HCT116 (cell line): ENCODE measurements around the gene PANX2. TPM values are rescaled to one million over a fixed set of nuclear protein-coding genes. Genes with fewer than 3 reads are reported as not detected.

ENCODE experiments used
- ATAC-seq: fragments of 200-7000 bp; cut with Tn5 transposase; 2 replicates; pipeline ENCODE4 v1.9.1; 2020; ENCODE audit warnings: mild to moderate bottlenecking, moderate library complexity
- BruUV-seq: library from RNA; stranded (reverse); fragments of 400-500 nt; replicated peaks from 2 replicates; lab custom pipeline; 2021; lab: Mats Ljungman, UMichigan
- CTCF ChIA-PET: fragments of 300-600 bp; sonication (Branson Sonifier 250); formaldehyde crosslinking; loops from one replicate; lab custom pipeline; 2021; ENCODE audit warnings: antibody characterized with exemption; lab: Charles Lee
- POLR2A ChIA-PET: fragments of 300-600, 350-600 bp; sonication (Branson Sonifier 250); formaldehyde crosslinking; loops from one replicate; lab custom pipeline; 2021; ENCODE audit warnings: antibody characterized with exemption; lab: Charles Lee
- RAD21 ChIA-PET, 2 experiments: fragments of 300-600 bp; sonication (Branson Sonifier 250); formaldehyde crosslinking; loops; one replicate each; lab custom pipeline; 2023; ENCODE audit warnings: low total read pairs in 2 of 2; ENCODE audit not compliant: uncharacterized antibody in 2 of 2, unreplicated experiment in 2 of 2, low non-redundant PET in 1 of 2; lab: Charles Lee
- DNase-seq: peaks from one replicate; pipeline ENCODE4 v3.0.0-alpha.2; 2010; ENCODE audit warnings: low read depth, low spot score
- H2AFZ ChIP-seq: fragments of 200-600 bp; shearing (Covaris generic), sonication (generic); 2 replicates; pipeline ENCODE4 v1.6.1; 2017; ENCODE audit warnings: low read depth, mixed run types, mixed read lengths, antibody characterized with exemption, low read length; ENCODE audit not compliant: poor library complexity, severe bottlenecking
- H3K27ac ChIP-seq: 2 replicates; pipeline ENCODE4 v1.5.1; 2012; ENCODE audit warnings: low read depth, low read length
- H3K27me3 ChIP-seq: fragments of 200-600 bp; sonication (generic); 2 replicates; pipeline ENCODE4 v1.6.1; 2016; ENCODE audit warnings: mixed run types, low read length, mixed read lengths; ENCODE audit not compliant: insufficient read depth
- H3K36me3 ChIP-seq, 2 experiments: fragments of 200-500 bp in 1 of 2; fragments of 200-600 bp in 1 of 2; sonication (Bioruptor generic) in 1 of 2; sonication (generic) in 1 of 2; 2 replicates each; pipeline versions ENCODE4 v1.5.1 to v1.6.1; 2014 to 2016; ENCODE audit warnings: low read length in 2 of 2, inconsistent platforms in 1 of 2, mixed read lengths in 1 of 2, mixed run types in 1 of 2; ENCODE audit not compliant: insufficient read depth in 2 of 2, control insufficient read depth in 1 of 2
- H3K4me1 ChIP-seq, 2 experiments: fragments of 200-600 bp in 1 of 2; sonication (generic) in 1 of 2; 2 replicates each; pipeline versions ENCODE4 v1.5.1 to v1.6.1; 2012 to 2017; ENCODE audit warnings: low read length in 2 of 2, inconsistent platforms in 1 of 2, mild to moderate bottlenecking in 1 of 2, mixed read lengths in 1 of 2, mixed run types in 1 of 2, moderate library complexity in 1 of 2; ENCODE audit not compliant: insufficient read depth in 2 of 2, control insufficient read depth in 1 of 2
- H3K4me2 ChIP-seq: fragments of 200-600 bp; sonication (generic); 2 replicates; pipeline ENCODE4 v1.6.1; 2017; ENCODE audit warnings: mixed run types, low read length, mixed read lengths
- H3K4me3 ChIP-seq, 2 experiments: fragments of 200-600 bp in 1 of 2; sonication (generic) in 1 of 2; replicated peaks in 1 of 2; 2 replicates each; pipeline ENCODE4 v1.5.1; 2011 to 2016; ENCODE audit warnings: low read length in 2 of 2, control low read depth in 1 of 2, low read depth in 1 of 2, mild to moderate bottlenecking in 1 of 2, mixed read lengths in 1 of 2, mixed run types in 1 of 2
- H3K79me2 ChIP-seq: fragments of 200-600 bp; sonication (generic); 2 replicates; pipeline ENCODE4 v1.6.1; 2017; ENCODE audit warnings: mild to moderate bottlenecking, mixed run types, low read length, moderate library complexity, mixed read lengths; ENCODE audit not compliant: insufficient read depth
- H3K9ac ChIP-seq: fragments of 200-600 bp; sonication (generic); 2 replicates; pipeline ENCODE4 v1.6.1; 2016; ENCODE audit warnings: low read length, mixed read lengths
- H3K9me2 ChIP-seq: fragments of 200-600 bp; sonication (generic), shearing (Covaris generic); 2 replicates; pipeline ENCODE4 v1.6.1; 2017; ENCODE audit warnings: mixed run types, mild to moderate bottlenecking, moderate library complexity; ENCODE audit not compliant: insufficient read depth
- H3K9me3 ChIP-seq, 2 experiments: fragments of 200-500 bp in 1 of 2; fragments of 200-600 bp in 1 of 2; sonication (Bioruptor generic) in 1 of 2; sonication (generic) in 1 of 2; 2 replicates each; pipeline ENCODE4 v1.6.1; 2014 to 2017; ENCODE audit warnings: low read length in 2 of 2, mixed read lengths in 2 of 2, inconsistent platforms in 1 of 2, low read depth in 1 of 2, mild to moderate bottlenecking in 1 of 2, mixed run types in 1 of 2, moderate library complexity in 1 of 2; ENCODE audit not compliant: control insufficient read depth in 1 of 2, insufficient read depth in 1 of 2
- H4K20me1 ChIP-seq: fragments of 200-600 bp; sonication (generic), shearing (Covaris generic); 2 replicates; pipeline ENCODE4 v1.6.1; 2017; ENCODE audit warnings: mixed run types, mild to moderate bottlenecking, moderate library complexity; ENCODE audit not compliant: insufficient read depth
- CEBPB ChIP-seq: IDR thresholded peaks from 2 replicates; pipeline ENCODE4 v1.6.1; 2012; ENCODE audit warnings: low read depth
- CTCF ChIP-seq, 3 experiments: fragments of 200-600 bp in 1 of 3; sonication (generic) in 1 of 3; IDR thresholded peaks in 2 of 3; conservative IDR thresholded peaks in 1 of 3; 2 replicates each; pipeline ENCODE4 v1.5.1; 2012 to 2017; ENCODE audit warnings: low read depth in 2 of 3, low read length in 2 of 3, antibody characterized with exemption in 1 of 3, borderline replicate concordance in 1 of 3, control low read depth in 1 of 3, mild to moderate bottlenecking in 1 of 3, mixed read lengths in 1 of 3, mixed run types in 1 of 3, moderate library complexity in 1 of 3; ENCODE audit not compliant: insufficient read depth in 1 of 3
- EGR1 ChIP-seq: IDR thresholded peaks from 2 replicates; pipeline ENCODE4 v1.6.1; 2012; ENCODE audit warnings: low read depth
- JUND ChIP-seq: IDR thresholded peaks from 2 replicates; pipeline ENCODE4 v1.6.1; 2012
- POLR2A ChIP-seq: IDR thresholded peaks from 2 replicates; pipeline ENCODE4 v1.7.0; 2011; ENCODE audit warnings: borderline replicate concordance; ENCODE audit not compliant: insufficient read depth, insufficient read length; ENCODE audit errors: extremely low read depth
- RAD21 ChIP-seq: IDR thresholded peaks from 2 replicates; pipeline ENCODE4 v1.6.1; 2012; ENCODE audit warnings: low read depth, mild to moderate bottlenecking
- REST ChIP-seq: IDR thresholded peaks from 2 replicates; pipeline ENCODE4 v1.6.1; 2012; ENCODE audit warnings: low read depth
- TCF7L2 ChIP-seq: IDR thresholded peaks from 2 replicates; pipeline ENCODE4 v1.7.0; 2011; ENCODE audit warnings: borderline replicate concordance, inconsistent platforms; ENCODE audit not compliant: insufficient read depth, insufficient read length; ENCODE audit errors: extremely low read depth
- ZBTB33 ChIP-seq: IDR thresholded peaks from 2 replicates; pipeline ENCODE4 v1.6.1; 2011; ENCODE audit warnings: mild to moderate bottlenecking, low read length, moderate library complexity; ENCODE audit not compliant: insufficient replicate concordance; ENCODE audit errors: extremely low read depth
- ZNF274 ChIP-seq: fragments of 200-500 bp; sonication (Bioruptor generic); IDR thresholded peaks from 2 replicates; pipeline ENCODE4 v1.6.1; 2014; ENCODE audit warnings: mild to moderate bottlenecking, low read depth, low read length, inconsistent platforms
- intact Hi-C: fragments of 100-400 bp; cut with micrococcal nuclease; formaldehyde crosslinking; loops from 2 replicates; pipeline ENCODE4 v1.10.0; 2022
- total RNA-seq: library from RNA; stranded (reverse); gene quantifications from one replicate; pipeline ENCODE4 v1.2.1, GENCODE V29; 2021; ENCODE audit not compliant: unreplicated experiment
- TF ChIP-seq, protein P1 (sequence below): IDR thresholded peaks from 2 replicates; pipeline ENCODE4 v1.6.1; 2012

Gene PANX2
- total RNA-seq, 1 experiment from 2014 or later = 8.0 TPM

DNA sequence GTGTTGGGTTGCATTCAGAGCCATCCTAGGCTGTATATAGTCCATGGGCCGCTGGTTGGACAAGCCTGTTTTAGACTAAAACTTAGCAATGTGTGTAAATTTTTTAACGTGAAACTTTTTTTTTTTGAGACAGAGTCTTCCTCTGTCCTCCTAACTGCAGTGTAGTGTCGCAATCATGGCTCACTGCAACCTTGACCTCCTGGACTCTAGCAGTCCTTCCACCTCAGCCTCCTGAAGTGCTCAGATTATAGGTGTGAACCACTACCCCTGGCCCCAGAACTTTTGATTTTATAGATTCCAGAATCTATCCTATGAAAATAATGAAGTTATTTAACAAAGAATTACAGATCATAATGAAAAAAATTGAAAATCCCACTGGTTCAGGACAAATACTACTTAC is 29.9 kb upstream of the PANX2 start:
- Histone ChIP-seq H3K27ac (no peak overlapping the region), H3K9me2 (no peaks in the 10 kb centered on the region), H3K4me3 (no peak overlapping the region), H4K20me1 (no peaks in the 10 kb centered on the region), H3K4me2 (no peak overlapping the region), H3K79me2 (no peaks in the 10 kb centered on the region), H3K36me3 (no peaks in the 10 kb centered on the region), H3K4me1 (no peaks in the 10 kb centered on the region), H3K9me3 (no peaks in the 10 kb centered on the region)
- ChIA-PET POLR2A (no interaction called here), RAD21 (interaction anchor here in 1 of 2 experiments (0.7 kb wide), 1 partner anchor 210 kb away, joined by 4 read pairs; no protein-coding TSS in a partner anchor)
- no peak for TF ChIP-seq RAD21
- no peak for TF ChIP-seq JUND
- TF ChIP-seq TCF7L2 = no peak
- TF ChIP-seq ZNF274 = no peak
- TF ChIP-seq, protein P1, sequence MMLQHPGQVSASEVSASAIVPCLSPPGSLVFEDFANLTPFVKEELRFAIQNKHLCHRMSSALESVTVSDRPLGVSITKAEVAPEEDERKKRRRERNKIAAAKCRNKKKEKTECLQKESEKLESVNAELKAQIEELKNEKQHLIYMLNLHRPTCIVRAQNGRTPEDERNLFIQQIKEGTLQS = no peak
- no peak for TF ChIP-seq EGR1
- TF ChIP-seq, all 23 proteins: peak for 0
- H3K9ac ChIP-seq = no peak overlapping the region
- ATAC-seq (no peak), DNase-seq (no peak)
- intact Hi-C loops = no loop called here
- CTCF ChIA-PET = no interaction called here
- BruUV-seq = no TSS peak
- no peak overlapping the region for H2AFZ ChIP-seq
- no peaks in the 10 kb centered on the region for H3K27me3 ChIP-seq

GRCh38 chr22:50141462-50141861 is 29.1 kb upstream of the PANX2 start:
- no peak overlapping the region for H3K9ac ChIP-seq
- TF ChIP-seq CEBPB (no peak), CTCF (IDR thresholded peaks at IDR 0.05 in 2 of 3, conservative IDR thresholded peaks at IDR 0.05 in 1 of 3; ENCODE audit: borderline replicate concordance in 1 of 3, insufficient read depth in 1 of 3, low read depth in 2 of 3, low read length in 2 of 3) (no peak), REST (no peak), ZBTB33 (no peak), RAD21 (no peak), JUND (no peak), POLR2A (no peak), TCF7L2 (no peak)

More at GRCh38 chr22:50141462-50141861, 29.1 kb upstream of the PANX2 start:
- ATAC-seq (no peak), DNase-seq (no peak)
- RAD21 ChIA-PET = no interaction called here
- Histone ChIP-seq H3K27ac (no peak overlapping the region), H3K4me1 (no peaks in the 10 kb centered on the region; a peak in 1 of 4 replicates), H3K79me2 (no peaks in the 10 kb centered on the region), H3K9me2 (no peaks in the 10 kb centered on the region), H3K9me3 (no peaks in the 10 kb centered on the region), H3K27me3 (no peaks in the 10 kb centered on the region), H3K36me3 (no peaks in the 10 kb centered on the region), H2AFZ (no peak overlapping the region), H4K20me1 (no peaks in the 10 kb centered on the region), H3K4me3 (no peak overlapping the region), H3K4me2 (no peak overlapping the region)
- CTCF ChIA-PET = no interaction called here
- no TSS peak for BruUV-seq
- POLR2A ChIA-PET = no interaction called here
- intact Hi-C loops = no loop called here
